Measurements from ENCODE around the gene TSR2.

The TSR2 gene

GRCh38 chrX:54494166-54494988 is 54.2 kb downstream of the TSR2 start:
- H3K4me1 Mint-ChIP-seq (ENCODE audit: low read depth): peaks cover 5% of the 10 kb centered on the region
- H3K9me3 Mint-ChIP-seq: no peaks in the 10 kb centered on the region
- no peak overlapping the region for H3K27ac Mint-ChIP-seq
- H3K27me3 Mint-ChIP-seq (ENCODE audit: low read depth): peaks cover 46% of the 10 kb centered on the region
- no peaks in the 10 kb centered on the region for H3K36me3 Mint-ChIP-seq (ENCODE audit: low read depth)
- peak overlapping the region; percentile 31 for H3K4me3 Mint-ChIP-seq
